Keratinocyte (primary cell): Measurements from ENCODE around the gene ARPC3.

ENCODE experiments used
- EZH2 ChIP-seq: IDR thresholded peaks from one replicate; pipeline ENCODE4 v1.6.1; 2012; ENCODE audit warnings: inconsistent platforms, mild to moderate bottlenecking, low read length, moderate library complexity
- TF ChIP-seq, protein P1 (sequence below), 3 experiments: IDR thresholded peaks in 1 of 3; conservative IDR thresholded peaks in 1 of 3; optimal IDR thresholded peaks in 1 of 3; 2 replicates in 2 of 3; 3 replicates in 1 of 3; pipeline versions ENCODE3 to v1.5.1; 2011; ENCODE audit warnings: low read length in 3 of 3, mild to moderate bottlenecking in 3 of 3, moderate library complexity in 2 of 3, control low read depth in 1 of 3, inconsistent platforms in 1 of 3; ENCODE audit not compliant: insufficient read depth in 2 of 3; ENCODE audit errors: extremely low read depth in 1 of 3

GRCh38 chr12:110458756-110459155 lies 8.6 kb upstream of the ARPC3 start:
- TF ChIP-seq, protein P1, sequence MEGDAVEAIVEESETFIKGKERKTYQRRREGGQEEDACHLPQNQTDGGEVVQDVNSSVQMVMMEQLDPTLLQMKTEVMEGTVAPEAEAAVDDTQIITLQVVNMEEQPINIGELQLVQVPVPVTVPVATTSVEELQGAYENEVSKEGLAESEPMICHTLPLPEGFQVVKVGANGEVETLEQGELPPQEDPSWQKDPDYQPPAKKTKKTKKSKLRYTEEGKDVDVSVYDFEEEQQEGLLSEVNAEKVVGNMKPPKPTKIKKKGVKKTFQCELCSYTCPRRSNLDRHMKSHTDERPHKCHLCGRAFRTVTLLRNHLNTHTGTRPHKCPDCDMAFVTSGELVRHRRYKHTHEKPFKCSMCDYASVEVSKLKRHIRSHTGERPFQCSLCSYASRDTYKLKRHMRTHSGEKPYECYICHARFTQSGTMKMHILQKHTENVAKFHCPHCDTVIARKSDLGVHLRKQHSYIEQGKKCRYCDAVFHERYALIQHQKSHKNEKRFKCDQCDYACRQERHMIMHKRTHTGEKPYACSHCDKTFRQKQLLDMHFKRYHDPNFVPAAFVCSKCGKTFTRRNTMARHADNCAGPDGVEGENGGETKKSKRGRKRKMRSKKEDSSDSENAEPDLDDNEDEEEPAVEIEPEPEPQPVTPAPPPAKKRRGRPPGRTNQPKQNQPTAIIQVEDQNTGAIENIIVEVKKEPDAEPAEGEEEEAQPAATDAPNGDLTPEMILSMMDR (optimal IDR thresholded peaks at IDR 0.05 in 1 of 3, IDR thresholded peaks at IDR 0.05 in 1 of 3, conservative IDR thresholded peaks at IDR 0.05 in 1 of 3; ENCODE audit: extremely low read depth in 1 of 3, insufficient read depth in 2 of 3, low read length in 3 of 3), result no peak
- no peak for TF ChIP-seq EZH2
